ENCODE data around the gene SEMA3B.

- TF ChIP-seq TAF1 (IDR thresholded peaks at IDR 0.05; ENCODE audit: borderline replicate concordance, low read depth, low read length) (no peak), POLR2A (IDR thresholded peaks at IDR 0.05; ENCODE audit: low read depth, low read length) (no peak)
Observed at GRCh38 chr3:50266836-50267235, 2.1 kb upstream of the SEMA3B start.

Measured in GM12892 (cell line).